ENCODE measurements around the gene NBEAL1.
A peak's percentile ranks its signal among the peaks of the same experiment; 100 is the strongest.
"Not testable (repeated sequence)": the region's sequence is repeated elsewhere in the genome, so short reads cannot be mapped to it uniquely, and the experiment has no call there.

Gene NBEAL1

GRCh38 chr2:203112342-203112741 lies 97.7 kb downstream of the NBEAL1 start:
- no peak for DNase-seq (ENCODE audit: low spot score)

- DNase-seq (ENCODE audit: low spot score): not testable (repeated sequence)
Measured at GRCh38 chr2:203115201-203115700, 100.6 kb downstream of the NBEAL1 start.

DNA sequence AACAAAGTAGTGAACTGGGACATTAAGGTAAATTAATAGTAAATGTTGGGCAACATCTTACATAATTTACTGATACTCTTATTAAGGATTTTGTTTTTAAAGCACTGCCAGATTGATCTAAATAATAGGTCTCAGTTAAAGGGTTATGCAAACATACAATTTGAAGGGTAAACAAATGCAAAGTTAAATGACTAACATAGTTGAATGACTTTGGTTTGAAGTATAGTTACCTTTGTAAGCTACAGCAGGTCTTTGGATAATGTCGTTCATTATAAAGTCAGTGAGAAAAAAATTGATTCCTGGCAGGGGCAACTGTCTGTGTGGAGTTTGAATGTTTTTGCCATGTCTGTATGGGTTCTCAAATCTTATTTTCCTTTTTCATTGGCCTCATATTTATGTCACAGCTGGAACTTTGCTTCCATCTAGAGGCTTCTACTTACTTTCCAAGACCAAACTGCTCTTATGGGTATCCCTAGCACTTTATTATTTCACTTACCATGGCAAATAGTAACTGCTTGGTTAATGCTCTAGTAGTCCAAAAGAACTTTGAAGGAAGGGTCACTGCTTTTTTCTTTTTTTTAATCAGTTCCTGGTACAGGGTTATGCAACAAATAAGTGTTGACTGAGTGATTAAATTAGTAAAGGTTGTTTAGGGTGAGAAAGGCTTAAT lies 107.8 kb downstream of the NBEAL1 start:
- peak; percentile 13 for DNase-seq (ENCODE audit: low spot score)

DNA sequence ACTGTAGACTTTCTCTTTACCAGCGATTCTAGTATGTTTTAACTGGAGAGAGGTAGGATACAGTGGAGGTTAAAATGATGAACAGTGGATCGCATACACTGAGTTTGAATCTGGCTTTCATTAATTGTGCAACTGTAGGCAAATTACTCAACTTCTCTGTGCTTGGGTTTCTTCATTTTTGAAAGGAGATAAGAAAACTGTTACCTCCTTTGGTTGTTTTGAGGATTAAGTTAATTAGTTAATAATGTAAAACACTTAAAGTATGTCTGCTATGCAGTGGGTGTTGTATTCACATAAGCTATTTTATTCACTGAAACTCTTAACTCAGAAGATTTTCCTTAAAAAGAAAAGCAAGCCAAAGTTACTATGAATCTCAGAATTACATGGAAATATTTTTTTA lies 112.3 kb downstream of the NBEAL1 start:
- DNase-seq (ENCODE audit: low spot score): no peak

DNA sequence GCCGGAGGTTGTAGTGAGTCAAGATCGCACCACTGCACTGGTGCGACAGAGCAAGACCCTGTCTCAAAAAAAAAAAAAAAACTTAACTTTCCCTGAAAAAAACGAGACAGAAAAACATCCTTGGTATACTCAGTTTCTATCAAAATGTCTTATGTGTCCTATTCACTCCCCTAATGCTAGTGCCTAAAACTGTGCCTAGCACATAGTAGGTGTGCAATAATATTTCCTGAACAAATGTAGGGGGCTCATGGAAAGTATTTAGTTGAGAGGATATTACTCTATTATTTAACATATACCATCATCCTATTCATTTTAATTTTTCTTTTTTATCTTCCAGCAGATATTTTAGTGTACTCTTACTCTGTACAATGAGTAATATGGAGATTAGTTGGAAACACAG lies 120.4 kb downstream of the NBEAL1 start:
- no peak for DNase-seq (ENCODE audit: low spot score)

- DNase-seq (ENCODE audit: low spot score): no peak
Measured at GRCh38 chr2:203143391-203143790, 128.7 kb downstream of the NBEAL1 start.

DNA sequence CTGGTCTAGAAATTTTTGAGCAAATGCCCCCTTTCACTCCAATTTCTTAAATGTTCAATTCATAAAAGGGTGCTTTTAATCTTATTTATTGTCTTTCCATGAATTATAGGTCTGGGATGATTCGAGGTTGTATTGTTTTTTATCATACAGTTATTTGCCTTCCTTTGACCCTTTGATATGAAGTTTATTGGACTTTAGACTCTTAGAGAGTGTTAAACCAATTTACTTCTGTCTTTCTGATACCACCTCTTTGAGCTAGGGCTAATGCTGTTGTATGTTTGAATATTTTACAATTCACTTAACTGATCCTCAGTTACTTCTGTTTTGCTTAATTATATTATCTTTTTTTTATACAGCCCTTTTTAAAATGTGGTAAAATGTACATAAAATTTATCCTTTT lies 134.5 kb downstream of the NBEAL1 start:
- DNase-seq (ENCODE audit: low spot score): no peak

DNA sequence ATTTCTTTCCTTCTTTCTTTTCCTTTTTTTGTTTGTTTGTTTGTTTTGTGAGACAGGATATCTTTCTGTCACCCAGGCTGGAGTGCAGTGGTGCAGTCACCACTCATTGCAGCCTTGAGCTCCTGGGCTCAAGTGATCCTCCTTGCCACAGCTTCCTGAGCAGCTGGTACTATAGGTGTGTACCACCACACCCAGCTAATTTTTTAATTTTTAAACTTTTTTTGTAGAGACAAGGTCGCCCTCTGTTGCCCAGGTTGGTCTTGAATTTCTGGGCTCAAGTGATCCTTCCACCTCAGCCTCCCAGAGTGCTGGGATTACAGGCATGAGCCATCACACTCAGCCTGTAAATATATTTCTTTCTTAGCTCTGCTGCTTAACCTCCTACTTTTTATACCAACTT lies 140.7 kb downstream of the NBEAL1 start:
- DNase-seq (ENCODE audit: low spot score): no peak

DNA sequence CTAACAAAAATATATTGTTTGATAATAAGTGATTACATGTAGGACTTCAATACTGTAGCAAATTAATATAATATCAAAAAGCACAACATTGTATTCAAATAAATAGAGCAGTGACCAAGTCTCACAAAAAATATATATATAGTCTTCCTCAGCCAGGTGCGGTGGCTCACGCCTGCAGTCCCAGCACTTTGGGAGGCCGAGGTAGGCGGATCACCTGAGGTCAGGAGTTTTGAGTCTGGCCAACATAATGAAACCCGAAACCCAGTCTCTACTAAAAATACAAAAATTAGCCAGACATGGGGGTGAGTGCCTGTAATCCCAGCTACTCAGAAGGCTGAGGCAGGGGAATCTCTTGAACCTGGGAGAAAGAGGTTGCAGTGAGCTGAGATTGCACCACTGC lies 148.0 kb downstream of the NBEAL1 start:
- DNase-seq (ENCODE audit: low spot score): not testable (repeated sequence)

DNA sequence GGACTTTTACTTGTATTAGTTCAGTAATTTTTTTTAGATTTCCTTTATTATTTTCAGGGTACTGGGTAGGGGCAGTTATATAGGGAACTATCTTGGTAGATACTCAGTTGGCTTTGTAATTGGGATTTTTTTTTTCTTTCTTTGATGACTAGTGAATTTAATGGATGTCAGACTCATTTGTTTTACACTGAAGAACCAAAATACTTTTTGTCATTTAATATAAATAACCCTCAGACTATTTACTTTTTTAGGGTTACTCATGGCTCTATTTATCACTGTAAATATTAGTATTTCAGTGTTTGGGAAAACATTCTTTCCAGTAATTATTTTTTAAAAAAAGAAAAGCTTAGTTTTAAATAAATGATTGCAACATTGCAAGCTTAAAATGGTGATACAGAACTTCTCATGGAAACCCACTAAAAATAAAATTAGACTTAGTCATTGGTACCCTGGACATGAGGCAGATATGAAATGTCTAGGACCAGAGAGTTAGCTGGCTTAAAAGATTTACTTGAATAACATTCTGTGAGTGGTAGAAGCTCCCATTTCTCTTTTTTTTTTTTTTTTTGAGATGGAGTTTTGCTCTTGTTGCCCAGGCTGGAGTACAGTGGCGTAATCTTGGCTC lies 149.7 kb downstream of the NBEAL1 start:
- no peak for DNase-seq (ENCODE audit: low spot score)

DNA sequence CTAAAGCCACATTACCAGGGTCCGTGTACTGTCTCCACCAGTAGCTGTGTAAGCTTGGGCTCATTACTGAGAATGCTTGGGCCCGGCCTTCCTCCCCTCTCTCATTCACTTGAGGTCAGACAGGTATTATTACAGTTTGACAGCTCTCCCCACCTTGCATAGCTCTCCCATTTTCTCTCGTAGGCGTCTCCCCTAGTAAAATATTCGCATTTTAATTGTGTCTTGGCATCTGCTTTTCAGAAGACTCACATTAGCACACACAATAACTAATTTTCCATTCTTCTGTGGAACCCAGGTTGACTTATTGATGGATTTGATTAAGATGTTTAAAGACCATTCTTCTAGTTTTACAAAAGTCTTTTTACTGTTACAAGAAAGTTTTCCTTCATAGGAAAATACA lies 153.1 kb downstream of the NBEAL1 start:
- DNase-seq (ENCODE audit: low spot score): no peak

- DNase-seq (ENCODE audit: low spot score): no peak
Measured at GRCh38 chr2:203170502-203170901, 155.8 kb downstream of the NBEAL1 start.

GRCh38 chr2:203175371-203175770 lies 160.7 kb downstream of the NBEAL1 start:
- DNase-seq (ENCODE audit: low spot score): no peak

DNA sequence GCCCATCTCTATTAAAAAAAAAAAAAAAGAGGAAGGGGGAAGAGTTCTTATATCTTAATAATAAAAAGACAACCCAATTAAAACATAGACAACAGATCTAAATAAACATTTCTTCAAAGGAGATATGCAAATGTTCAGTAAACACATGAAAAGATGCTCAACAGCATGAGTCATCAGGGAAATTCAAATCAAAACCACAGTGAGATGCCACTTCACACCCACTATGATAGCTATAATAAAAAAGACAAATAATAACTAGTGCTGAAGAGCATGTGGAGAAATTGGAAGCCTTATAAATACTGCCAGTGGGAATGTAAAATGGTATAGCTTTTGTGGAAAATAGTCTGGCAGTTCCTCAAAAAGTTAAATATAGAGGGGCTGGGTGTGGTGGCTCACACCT lies 162.7 kb downstream of the NBEAL1 start:
- peak; percentile 60 for DNase-seq (ENCODE audit: low spot score)

- DNase-seq (ENCODE audit: low spot score): no peak
Measured at GRCh38 chr2:203185864-203186263, 171.2 kb downstream of the NBEAL1 start.

GRCh38 chr2:203190547-203190946 lies 175.9 kb downstream of the NBEAL1 start:
- DNase-seq (ENCODE audit: low spot score): not testable (repeated sequence)

DNA sequence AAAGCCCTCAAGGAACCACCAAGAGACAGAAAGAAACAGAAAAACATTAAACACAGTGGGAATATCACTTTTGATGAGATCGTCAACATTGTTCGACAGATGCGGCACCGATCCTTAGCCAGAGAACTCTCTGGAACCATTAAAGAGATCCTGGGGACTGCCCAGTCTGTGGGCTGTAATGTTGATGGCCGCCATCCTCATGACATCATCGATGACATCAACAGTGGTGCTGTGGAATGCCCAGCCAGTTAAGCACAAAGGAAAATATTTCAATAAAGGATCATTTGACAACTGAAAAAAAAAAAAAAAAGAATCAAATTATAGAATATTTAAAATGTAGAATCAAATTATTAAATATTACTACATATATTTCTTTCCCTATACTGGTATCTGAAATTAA lies 176.4 kb downstream of the NBEAL1 start:
- DNase-seq (ENCODE audit: low spot score): not testable (repeated sequence)

GRCh38 chr2:203191961-203192360 lies 177.3 kb downstream of the NBEAL1 start:
- DNase-seq (ENCODE audit: low spot score): no peak

GRCh38 chr2:203195331-203196036 lies 180.8 kb downstream of the NBEAL1 start:
- no peak for DNase-seq (ENCODE audit: low spot score)

DNA sequence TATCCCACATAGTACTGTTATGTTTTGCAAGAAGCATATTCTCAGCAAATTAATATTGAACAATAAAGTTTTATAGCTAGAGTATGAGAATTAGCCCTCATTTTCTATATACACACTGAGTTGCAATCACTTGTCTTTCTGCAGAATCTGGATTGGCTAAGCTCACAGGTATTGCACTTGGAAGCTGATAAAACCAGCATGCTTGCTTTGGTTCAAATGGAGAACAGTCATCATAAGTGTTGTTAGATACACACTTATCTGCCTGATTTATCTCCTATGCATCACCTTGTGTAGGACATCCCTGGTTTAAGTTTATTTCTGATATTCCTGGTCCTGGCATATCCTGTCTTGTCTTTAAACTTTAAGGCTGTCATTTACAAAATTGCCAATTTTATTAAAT lies 186.2 kb downstream of the NBEAL1 start:
- no peak for DNase-seq (ENCODE audit: low spot score)

- DNase-seq (ENCODE audit: low spot score): no peak
Measured at GRCh38 chr2:203201426-203201825, 186.8 kb downstream of the NBEAL1 start.

GRCh38 chr2:203209538-203209937 lies 194.9 kb downstream of the NBEAL1 start:
- DNase-seq (ENCODE audit: low spot score): no peak

- peak; percentile 18 for DNase-seq (ENCODE audit: low spot score)
Measured at GRCh38 chr2:203225423-203226039, 210.9 kb downstream of the NBEAL1 start.

Data from SW480 (cell line).